Caco-2 (cell line): ENCODE data around the gene ZNF346. TPM values are rescaled to one million over a fixed set of nuclear protein-coding genes. Genes with fewer than 3 reads are reported as not detected.

Experiments used
- BruUV-seq: library from RNA; stranded (reverse); fragments of 400-500 nt; replicated peaks from 2 replicates; lab custom pipeline; 2021; lab: Mats Ljungman, UMichigan
- CTCF ChIA-PET: fragments of 300-600 bp; sonication (Branson Sonifier 250); formaldehyde crosslinking; loops from one replicate; lab custom pipeline; 2022; ENCODE audit warnings: antibody characterized with exemption; lab: Charles Lee
- POLR2A ChIA-PET: fragments of 300-600 bp; sonication (Branson Sonifier 250); formaldehyde crosslinking; loops from one replicate; lab custom pipeline; 2022; ENCODE audit warnings: antibody characterized with exemption; lab: Charles Lee
- DNase-seq, 2 experiments: peaks; one replicate each; pipeline versions ENCODE4 v3.0.0 to v3.0.0-alpha.2; 2020 to 2022
- H3K27me3 ChIP-seq: replicated peaks from 2 replicates; pipeline ENCODE4 v1.6.0; 2011; ENCODE audit warnings: low read length; ENCODE audit not compliant: control insufficient read depth, insufficient read depth
- H3K36me3 ChIP-seq: 2 replicates; pipeline ENCODE4 v1.5.1; 2011; ENCODE audit warnings: low read length; ENCODE audit not compliant: control insufficient read depth, insufficient read depth
- H3K4me1 ChIP-seq: fragments of 250-450 bp; sonication (Bioruptor Pico); 2 replicates; pipeline ENCODE4 v1.5.1; 2020; ENCODE audit warnings: mild to moderate bottlenecking
- H3K4me3 ChIP-seq: 2 replicates; pipeline ENCODE4 v1.5.1; 2011; ENCODE audit warnings: low read depth, mild to moderate bottlenecking, control low read depth, low read length
- H3K9me3 ChIP-seq: fragments of 250-450 bp; sonication (Bioruptor Pico); 2 replicates; pipeline ENCODE4 v1.5.1; 2020; ENCODE audit warnings: mild to moderate bottlenecking, moderate library complexity
- H3K27ac Mint-ChIP-seq: one replicate; pipeline ENCODE4 v1.8.0; 2022; ENCODE audit warnings: mixed read lengths; ENCODE audit not compliant: unreplicated experiment
- H3K27me3 Mint-ChIP-seq: one replicate; pipeline ENCODE4 v1.8.0; 2022; ENCODE audit warnings: mixed read lengths; ENCODE audit not compliant: insufficient read depth, unreplicated experiment
- H3K36me3 Mint-ChIP-seq: one replicate; pipeline ENCODE4 v1.8.0; 2022; ENCODE audit warnings: mild to moderate bottlenecking, mixed read lengths; ENCODE audit not compliant: insufficient read depth, unreplicated experiment
- H3K4me1 Mint-ChIP-seq: one replicate; pipeline ENCODE4 v1.8.0; 2022; ENCODE audit warnings: low read depth, mixed read lengths; ENCODE audit not compliant: unreplicated experiment
- H3K4me3 Mint-ChIP-seq: one replicate; pipeline ENCODE4 v1.8.0; 2022; ENCODE audit warnings: mild to moderate bottlenecking, moderate library complexity, mixed read lengths; ENCODE audit not compliant: unreplicated experiment
- H3K9me3 Mint-ChIP-seq: one replicate; pipeline ENCODE4 v1.8.0; 2022; ENCODE audit warnings: mixed read lengths; ENCODE audit not compliant: unreplicated experiment
- intact Hi-C: fragments of 100-400 bp; cut with micrococcal nuclease; formaldehyde crosslinking; loops from one replicate; pipeline ENCODE4 v1.10.0; 2022; ENCODE audit not compliant: unreplicated experiment
- total RNA-seq: library from RNA; stranded (reverse); gene quantifications from 2 replicates; pipeline ENCODE4 v1.2.3, GENCODE V29; 2022
- TF ChIP-seq, protein P1 (sequence below), 2 experiments: fragments of 200-600 bp in 1 of 2; IDR thresholded peaks; 1 replicate in 1 of 2; 2 replicates in 1 of 2; pipeline versions ENCODE4 v1.5.1 to v1.8.0; 2011 to 2022; ENCODE audit warnings: antibody characterized with exemption in 1 of 2, control low read depth in 1 of 2, inconsistent platforms in 1 of 2, low read depth in 1 of 2, low read length in 1 of 2, mild to moderate bottlenecking in 1 of 2, moderate library complexity in 1 of 2; ENCODE audit not compliant: insufficient read depth in 1 of 2, severe bottlenecking in 1 of 2, unreplicated experiment in 1 of 2

Gene ZNF346
- total RNA-seq, 1 experiment from 2014 or later: 24.2 TPM

DNA sequence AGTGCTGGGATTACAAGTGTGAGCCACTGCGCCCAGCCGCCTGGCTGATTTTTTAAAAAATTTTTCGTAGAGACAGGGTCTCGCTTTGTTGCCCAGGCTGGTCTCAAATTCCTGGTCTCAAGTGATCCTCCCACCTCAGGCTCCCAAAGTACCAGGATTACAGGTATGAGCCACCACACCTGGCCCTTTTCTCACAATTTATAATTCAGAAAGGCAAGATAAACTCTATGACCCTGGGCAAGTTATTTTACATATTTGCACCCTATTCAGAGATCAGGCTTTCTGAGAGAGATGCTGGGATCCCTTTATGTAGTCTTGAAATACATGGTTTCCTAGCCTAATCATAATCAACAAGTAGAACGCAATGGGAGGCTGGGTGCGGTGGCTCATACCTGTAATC lies 20.6 kb downstream of the ZNF346 start:
- BruUV-seq: no TSS peak
- POLR2A ChIA-PET: no interaction called here

DNA sequence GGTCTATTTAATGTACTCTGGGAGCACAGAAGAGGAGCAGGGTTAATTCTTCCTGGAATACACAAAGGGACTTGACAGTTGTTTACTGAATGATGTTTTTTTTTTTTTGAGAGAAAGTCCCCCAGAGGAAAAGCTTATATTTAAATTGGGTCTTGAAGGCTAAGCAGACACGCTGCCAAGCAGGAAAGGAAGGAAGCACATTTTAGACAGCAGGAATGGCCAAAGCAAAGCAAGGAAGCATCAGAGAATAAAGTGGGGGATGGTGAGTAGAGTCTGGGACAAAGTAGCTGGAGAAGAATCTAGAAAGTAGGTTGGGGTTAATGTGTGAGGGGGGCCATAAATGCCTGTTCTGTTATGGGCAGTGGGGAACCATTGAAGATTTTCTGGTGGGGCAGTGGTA lies 21.5 kb downstream of the ZNF346 start:
- BruUV-seq: no TSS peak
- peaks cover 9% of the 10 kb centered on the region for H3K4me1 Mint-ChIP-seq
- TF ChIP-seq, protein P1, sequence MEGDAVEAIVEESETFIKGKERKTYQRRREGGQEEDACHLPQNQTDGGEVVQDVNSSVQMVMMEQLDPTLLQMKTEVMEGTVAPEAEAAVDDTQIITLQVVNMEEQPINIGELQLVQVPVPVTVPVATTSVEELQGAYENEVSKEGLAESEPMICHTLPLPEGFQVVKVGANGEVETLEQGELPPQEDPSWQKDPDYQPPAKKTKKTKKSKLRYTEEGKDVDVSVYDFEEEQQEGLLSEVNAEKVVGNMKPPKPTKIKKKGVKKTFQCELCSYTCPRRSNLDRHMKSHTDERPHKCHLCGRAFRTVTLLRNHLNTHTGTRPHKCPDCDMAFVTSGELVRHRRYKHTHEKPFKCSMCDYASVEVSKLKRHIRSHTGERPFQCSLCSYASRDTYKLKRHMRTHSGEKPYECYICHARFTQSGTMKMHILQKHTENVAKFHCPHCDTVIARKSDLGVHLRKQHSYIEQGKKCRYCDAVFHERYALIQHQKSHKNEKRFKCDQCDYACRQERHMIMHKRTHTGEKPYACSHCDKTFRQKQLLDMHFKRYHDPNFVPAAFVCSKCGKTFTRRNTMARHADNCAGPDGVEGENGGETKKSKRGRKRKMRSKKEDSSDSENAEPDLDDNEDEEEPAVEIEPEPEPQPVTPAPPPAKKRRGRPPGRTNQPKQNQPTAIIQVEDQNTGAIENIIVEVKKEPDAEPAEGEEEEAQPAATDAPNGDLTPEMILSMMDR (IDR thresholded peaks at IDR 0.05; ENCODE audit: insufficient read depth in 1 of 2, low read depth in 1 of 2, low read length in 1 of 2, severe bottlenecking in 1 of 2, unreplicated experiment in 1 of 2): no peak
- H3K27me3 ChIP-seq: no peaks in the 10 kb centered on the region
- ChIA-PET POLR2A (no interaction called here), CTCF (interaction anchor here (0.7 to 1.0 kb wide), 4 partner anchors 23 to 383 kb away, joined by 3 to 4 read pairs (median 3); partner anchors contain the start of gene FGFR4)
- intact Hi-C loops: no loop called here
- peak overlapping the region; percentile 52 for H3K27ac Mint-ChIP-seq
- no peak overlapping the region for H3K4me3 Mint-ChIP-seq
- no peak for DNase-seq
- peaks cover 12% of the 10 kb centered on the region for H3K4me1 ChIP-seq
- H3K4me3 ChIP-seq: no peak overlapping the region
- H3K36me3 ChIP-seq: no peaks in the 10 kb centered on the region
- no peaks in the 10 kb centered on the region for H3K9me3 Mint-ChIP-seq
- no peaks in the 10 kb centered on the region for H3K9me3 ChIP-seq
- no peaks in the 10 kb centered on the region for H3K27me3 Mint-ChIP-seq
- peaks cover 50% of the 10 kb centered on the region for H3K36me3 Mint-ChIP-seq

More for the DNA sequence above, 20.6 kb downstream of the ZNF346 start:
- Histone ChIP-seq H3K36me3 (no peaks in the 10 kb centered on the region), H3K4me1 (peaks cover 12% of the 10 kb centered on the region), H3K9me3 (no peaks in the 10 kb centered on the region), H3K4me3 (no peak overlapping the region), H3K27me3 (no peaks in the 10 kb centered on the region)
- no peak for DNase-seq
- Mint-ChIP-seq H3K27me3 (no peaks in the 10 kb centered on the region), H3K4me3 (no peak overlapping the region), H3K27ac (no peak overlapping the region), H3K4me1 (peaks cover 9% of the 10 kb centered on the region), H3K36me3 (peaks cover 47% of the 10 kb centered on the region), H3K9me3 (no peaks in the 10 kb centered on the region)
- intact Hi-C loops: no loop called here
- CTCF ChIA-PET: no interaction called here
- TF ChIP-seq, protein P1 (IDR thresholded peaks at IDR 0.05; ENCODE audit: insufficient read depth in 1 of 2, low read depth in 1 of 2, low read length in 1 of 2, severe bottlenecking in 1 of 2, unreplicated experiment in 1 of 2): no peak

DNA sequence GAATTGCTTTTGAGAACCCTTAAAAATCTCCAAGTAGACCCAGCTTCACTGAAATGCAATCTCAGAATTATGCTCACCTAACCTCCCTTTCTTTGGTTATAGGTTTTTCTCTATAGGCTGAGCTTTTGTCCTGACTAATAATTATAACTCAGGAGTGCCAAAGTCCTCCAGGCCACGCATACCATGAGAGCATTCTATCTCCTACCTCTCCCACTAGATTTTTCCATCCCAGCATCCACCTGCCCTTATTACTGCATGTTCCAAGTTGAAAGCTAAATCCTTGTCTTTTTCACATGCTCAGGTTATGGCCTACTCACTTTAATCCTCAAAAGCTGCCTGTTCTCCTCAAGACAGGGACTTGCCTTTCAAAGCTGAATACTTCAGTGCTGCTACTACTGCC lies 22.1 kb downstream of the ZNF346 start:
- Histone ChIP-seq H3K9me3 (no peaks in the 10 kb centered on the region), H3K4me3 (no peak overlapping the region), H3K4me1 (peaks cover 12% of the 10 kb centered on the region), H3K36me3 (no peaks in the 10 kb centered on the region), H3K27me3 (no peaks in the 10 kb centered on the region)
- Mint-ChIP-seq H3K4me1 (peaks cover 9% of the 10 kb centered on the region), H3K36me3 (peaks cover 50% of the 10 kb centered on the region), H3K4me3 (no peak overlapping the region), H3K27me3 (no peaks in the 10 kb centered on the region), H3K27ac (no peak overlapping the region), H3K9me3 (no peaks in the 10 kb centered on the region)
- intact Hi-C loops: no loop called here
- TF ChIP-seq, protein P1 (IDR thresholded peaks at IDR 0.05; ENCODE audit: insufficient read depth in 1 of 2, low read depth in 1 of 2, low read length in 1 of 2, severe bottlenecking in 1 of 2, unreplicated experiment in 1 of 2): no peak
- no peak for DNase-seq
- BruUV-seq: no TSS peak
- ChIA-PET CTCF (interaction anchor here (0.7 to 1.0 kb wide), 4 partner anchors 22 to 384 kb away, joined by 3 to 4 read pairs (median 3); partner anchors contain the start of gene FGFR4), POLR2A (no interaction called here)
